Tongue (tissue), 2 donors: Measurements from ENCODE around the gene MUC6. TPM values are rescaled to one million over a fixed set of nuclear protein-coding genes. Genes with fewer than 3 reads are reported as not detected.

Experiments used
- DNase-seq: peaks from one replicate; pipeline ENCODE4 v3.0.0-alpha.2; 2015
- total RNA-seq: library from RNA; depleted of rRNA; stranded (reverse); fragments of >200 nt; gene quantifications from one replicate; pipeline ENCODE4 v1.2.3, GENCODE V29; 2014

Gene MUC6
- total RNA-seq, 1 donor from 2014 or later = not detected

- no peak for DNase-seq
Measured at GRCh38 chr11:1036931-1037330, 413 bp upstream of the MUC6 start.

GRCh38 chr11:1035577-1036283 is 788 bp downstream of the MUC6 start:
- DNase-seq = no peak

- DNase-seq = no peak
Measured at GRCh38 chr11:1034456-1035295, 1.8 kb downstream of the MUC6 start.

GRCh38 chr11:1034001-1034400 is 2.5 kb downstream of the MUC6 start:
- no peak for DNase-seq

GRCh38 chr11:1033016-1033798 is 3.3 kb downstream of the MUC6 start:
- DNase-seq = no peak

- DNase-seq = no peak
Measured at GRCh38 chr11:1032310-1032891, 4.1 kb downstream of the MUC6 start.

- no peak for DNase-seq
Measured at GRCh38 chr11:1031121-1031899, 5.2 kb downstream of the MUC6 start.

- no peak for DNase-seq
Measured at GRCh38 chr11:1030556-1030955, 6.0 kb downstream of the MUC6 start.

GRCh38 chr11:1030086-1030485 is 6.4 kb downstream of the MUC6 start:
- DNase-seq = no peak

- DNase-seq = no peak
Measured at GRCh38 chr11:1029654-1030053, 6.9 kb downstream of the MUC6 start.

GRCh38 chr11:1029051-1029450 is 7.5 kb downstream of the MUC6 start:
- DNase-seq = no peak

- no peak for DNase-seq
Measured at GRCh38 chr11:1028616-1029015, 7.9 kb downstream of the MUC6 start.

- DNase-seq = no peak
Measured at GRCh38 chr11:1028291-1028540, 8.3 kb downstream of the MUC6 start.

- DNase-seq = no peak
Measured at GRCh38 chr11:1027483-1028290, 8.8 kb downstream of the MUC6 start.

GRCh38 chr11:1026641-1027482 is 9.7 kb downstream of the MUC6 start:
- no peak for DNase-seq

- DNase-seq = no peak
Measured at GRCh38 chr11:1026163-1026450, 10.4 kb downstream of the MUC6 start.

- DNase-seq = no peak
Measured at GRCh38 chr11:1025410-1026162, 10.9 kb downstream of the MUC6 start.

GRCh38 chr11:1024597-1025409 is 11.7 kb downstream of the MUC6 start:
- DNase-seq = no peak
